Spleen (tissue), 7 donors: ENCODE data around the gene LRRC3B.

Experiments
- CTCF ChIP-seq, 11 experiments: fragments of 200-600 bp in 7 of 11; fragments of 450-650 bp in 4 of 11; sonication (generic) in 4 of 11; IDR thresholded peaks in 8 of 11; conservative IDR thresholded peaks in 3 of 11; 1 replicate in 7 of 11; 2 replicates in 4 of 11; pipeline versions ENCODE4 v1.4.0 to v1.8.0; 2016 to 2021; ENCODE audit warnings: antibody characterized with exemption in 11 of 11, inconsistent platforms in 4 of 11, mild to moderate bottlenecking in 1 of 11
- POLR2A ChIP-seq, 3 donors: fragments of 450-650 bp; IDR thresholded peaks; one replicate each; pipeline ENCODE4 v1.5.1; 2017; ENCODE audit warnings: antibody characterized with exemption in 3 of 3, mild to moderate bottlenecking in 1 of 3
- donor health status: DM: no; HTN: no; CAD: no; lungs with moderate emphysema.
- donor health status: DM: no; HTN: no; CAD: no.
- donor health status: DM: no; HTN: no; CAD: no.

- no peak for TF ChIP-seq POLR2A (IDR thresholded peaks at IDR 0.05)
- TF ChIP-seq CTCF (IDR thresholded peaks at IDR 0.05 in 8 of 11, conservative IDR thresholded peaks at IDR 0.05 in 3 of 11) = no peak
Measured at GRCh38 chr3:26652164-26652563, 29.6 kb downstream of the LRRC3B start.
